GM21717 (cell line): ENCODE results near the gene PRODH.
A peak's percentile ranks its signal among the peaks of the same experiment; 100 is the strongest.
"Not testable (repeated sequence)": the region's sequence is repeated elsewhere in the genome, so short reads cannot be mapped to it uniquely, and the experiment has no call there.

ENCODE experiments used
- ATAC-seq: cut with Tn5 transposase; IDR thresholded peaks from one replicate; pipeline ENCODE4 v1.9.1; 2021; ENCODE audit warnings: mild to moderate bottlenecking, moderate library complexity; ENCODE audit not compliant: unreplicated experiment

Gene PRODH

GRCh38 chr22:18914558-18914957 is 21.5 kb downstream of the PRODH start:
- not testable (repeated sequence) for ATAC-seq

GRCh38 chr22:18912264-18912946 is 23.7 kb downstream of the PRODH start:
- not testable (repeated sequence) for ATAC-seq

- not testable (repeated sequence) for ATAC-seq
Measured at GRCh38 chr22:18911535-18911934, 24.6 kb downstream of the PRODH start.

- ATAC-seq = no peak
Measured at GRCh38 chr22:18909556-18909955, 26.5 kb downstream of the PRODH start.

- no peak for ATAC-seq
Measured at GRCh38 chr22:18906896-18907295, 29.2 kb downstream of the PRODH start.

- not testable (repeated sequence) for ATAC-seq
Measured at GRCh38 chr22:18906410-18906745, 29.7 kb downstream of the PRODH start.

GRCh38 chr22:18905540-18906409 is 30.3 kb downstream of the PRODH start, which contains the start of gene DGCR6:
DGCR6 (plus strand) TSS chr22:18906320; CDS start chr22:18906375, 55 bp downstream.
- peak; percentile 69 for ATAC-seq

- not testable (repeated sequence) for ATAC-seq
Measured at GRCh38 chr22:18896037-18896657, 39.9 kb downstream of the PRODH start.

- not testable (repeated sequence) for ATAC-seq
Measured at GRCh38 chr22:18893775-18894174, 42.3 kb downstream of the PRODH start.

GRCh38 chr22:18890510-18891192 is 45.4 kb downstream of the PRODH start:
- ATAC-seq = not testable (repeated sequence)

GRCh38 chr22:18888115-18888514 is 48.0 kb downstream of the PRODH start:
- ATAC-seq = no peak

- ATAC-seq = not testable (repeated sequence)
Measured at GRCh38 chr22:18884465-18884864, 51.6 kb downstream of the PRODH start.

GRCh38 chr22:18881260-18881659 is 54.8 kb downstream of the PRODH start:
- ATAC-seq = not testable (repeated sequence)
